C4-2B (cell line): ENCODE results near the gene CHURC1.

Source experiments
- H3K27ac ChIP-seq: fragments of 450-650 bp; 2 replicates; pipeline ENCODE4 v1.5.1; 2017
- CTCF ChIP-seq: fragments of 450-650 bp; conservative IDR thresholded peaks from 2 replicates; pipeline ENCODE4 v1.5.1; 2017; ENCODE audit warnings: mild to moderate bottlenecking
- ZFX ChIP-seq: fragments of 450-650 bp; IDR thresholded peaks from 2 replicates; pipeline ENCODE4 v1.6.1; 2017

CHURC1 gene

GRCh38 chr14:64931123-64931522, 16.9 kb downstream of the CHURC1 start:
- TF ChIP-seq ZFX (no peak), CTCF (no peak)
- H3K27ac ChIP-seq = no peak overlapping the region

- no peak overlapping the region for H3K27ac ChIP-seq
- TF ChIP-seq ZFX (no peak), CTCF (no peak)
Observed at GRCh38 chr14:64932231-64932630, 18.0 kb downstream of the CHURC1 start.

- no peak overlapping the region for H3K27ac ChIP-seq
- TF ChIP-seq CTCF (no peak), ZFX (no peak)
Observed at GRCh38 chr14:64934338-64934929, 20.2 kb downstream of the CHURC1 start.

- TF ChIP-seq CTCF = no peak
- TF ChIP-seq ZFX = no peak
- no peak overlapping the region for H3K27ac ChIP-seq
Observed at GRCh38 chr14:64935508-64935907, 21.3 kb downstream of the CHURC1 start.

- TF ChIP-seq ZFX (no peak), CTCF (no peak)
- no peak overlapping the region for H3K27ac ChIP-seq
Observed at GRCh38 chr14:64937171-64937820, 23.0 kb downstream of the CHURC1 start.

GRCh38 chr14:64937821-64938193, 23.6 kb downstream of the CHURC1 start:
- TF ChIP-seq CTCF (peak; percentile 44), ZFX (no peak)
- H3K27ac ChIP-seq = no peak overlapping the region

GRCh38 chr14:64938972-64939816, 24.9 kb downstream of the CHURC1 start:
- H3K27ac ChIP-seq = no peak overlapping the region
- TF ChIP-seq CTCF (no peak), ZFX (no peak)
